Ovary (tissue), 9 donors: ENCODE data around the gene VSIG10. TPM values are rescaled to one million over a fixed set of nuclear protein-coding genes. Genes with fewer than 3 reads are reported as not detected.

Experiments used
- DNase-seq, 5 donors: peaks; one replicate each; pipeline ENCODE4 v3.0.0-alpha.2; 2019 to 2020
- H3K27ac ChIP-seq, 2 donors: fragments of 200-600 bp; one replicate each; pipeline versions ENCODE4 v1.5.1 to v1.8.0; 2019 to 2022
- H3K27me3 ChIP-seq: fragments of 200-600 bp; one replicate; pipeline ENCODE4 v1.8.0; 2022
- H3K36me3 ChIP-seq: fragments of 200-600 bp; sonication (generic); one replicate; pipeline ENCODE4 v1.5.1; 2019
- H3K4me1 ChIP-seq: one replicate; pipeline ENCODE4 v1.8.1; 2013; ENCODE audit warnings: mild to moderate bottlenecking, moderate library complexity; ENCODE audit not compliant: insufficient read depth
- H3K4me3 ChIP-seq: fragments of 200-600 bp; sonication (generic); one replicate; pipeline ENCODE4 v1.5.1; 2017
- H3K9me3 ChIP-seq, 2 donors: fragments of 200-600 bp in 1 of 2; sonication (generic) in 1 of 2; one replicate each; pipeline versions ENCODE4 v1.5.1 to v1.8.1; 2013 to 2019; ENCODE audit warnings: mild to moderate bottlenecking in 1 of 2, moderate library complexity in 1 of 2
- EP300 ChIP-seq: sonication (generic); formaldehyde crosslinking; IDR thresholded peaks from one replicate; pipeline ENCODE4 v1.6.1; 2017; ENCODE audit warnings: antibody characterized with exemption
- POLR2A ChIP-seq: fragments of 450-650 bp; IDR thresholded peaks from one replicate; pipeline ENCODE4 v1.6.1; 2017; ENCODE audit warnings: antibody characterized with exemption, mild to moderate bottlenecking, moderate library complexity
- WGBS, 3 donors: extraction: QIAGEN DNeasy Blood & Tissue Kit in 1 of 3; methylation state at CpG; one replicate each; pipeline versions ENCODE4 v1.1.5 to v1.1.7; 2013 to 2017; 5-methylcytosine and 5-hydroxymethylcytosine counted together
- intact Hi-C, 4 donors: fragments of 100-400 bp; cut with DNase I; formaldehyde crosslinking; loops; one replicate each; pipeline versions ENCODE4 v1.11.0 to v1.15.1; 2022 to 2023
- polyA plus RNA-seq, 2 donors: library from polyadenylated mRNA; stranded (reverse); fragments of 200-250 nt in 1 of 2; fragments of 350-450 nt in 1 of 2; fragmentation: Illumina TruSeq in 1 of 2; extraction: RNeasy Lipid Tissue Mini Kit (QIAGEN cat#74804) in 1 of 2; gene quantifications; one replicate each; pipeline ENCODE4 v1.2.3, GENCODE V29; 2013 to 2014
- total RNA-seq, 7 donors: library from RNA; depleted of rRNA in 2 of 7; stranded (reverse); fragments of >200 nt in 2 of 7; fragmentation: NEBNext Ultra II Directional in 3 of 7; extraction: Animal tissue kit (Norgen Biotek cat#: 25700) in 3 of 7; gene quantifications; one replicate each; pipeline versions ENCODE4 v1.1.0 to v1.2.4, GENCODE V29; 2016 to 2023
- TF ChIP-seq, protein P1 (sequence below), 3 donors: fragments of 450-650 bp in 2 of 3; fragments of 200-600 bp in 1 of 3; IDR thresholded peaks; one replicate each; pipeline versions ENCODE4 v1.5.1 to v1.8.0; 2016 to 2022; ENCODE audit warnings: antibody characterized with exemption in 3 of 3, mild to moderate bottlenecking in 1 of 3
- donor health status: DM: no; HTN: no; CAD: no; lungs with moderate emphysema.
- donor health status: DM: no; HTN: no; CAD: no.
- donor health status: Bipolar disorder and iron deficiency.
- donor health status: DM: yes; HTN: yes; CAD: no.
- donor health status: DM: no; HTN: no; CAD: no.
- donor health status: DM: yes; HTN: yes; CAD: no.

The VSIG10 gene
- total and polyA plus RNA-seq, 9 donors, result 22.2 to 33.6 (median 27.8) TPM

DNA sequence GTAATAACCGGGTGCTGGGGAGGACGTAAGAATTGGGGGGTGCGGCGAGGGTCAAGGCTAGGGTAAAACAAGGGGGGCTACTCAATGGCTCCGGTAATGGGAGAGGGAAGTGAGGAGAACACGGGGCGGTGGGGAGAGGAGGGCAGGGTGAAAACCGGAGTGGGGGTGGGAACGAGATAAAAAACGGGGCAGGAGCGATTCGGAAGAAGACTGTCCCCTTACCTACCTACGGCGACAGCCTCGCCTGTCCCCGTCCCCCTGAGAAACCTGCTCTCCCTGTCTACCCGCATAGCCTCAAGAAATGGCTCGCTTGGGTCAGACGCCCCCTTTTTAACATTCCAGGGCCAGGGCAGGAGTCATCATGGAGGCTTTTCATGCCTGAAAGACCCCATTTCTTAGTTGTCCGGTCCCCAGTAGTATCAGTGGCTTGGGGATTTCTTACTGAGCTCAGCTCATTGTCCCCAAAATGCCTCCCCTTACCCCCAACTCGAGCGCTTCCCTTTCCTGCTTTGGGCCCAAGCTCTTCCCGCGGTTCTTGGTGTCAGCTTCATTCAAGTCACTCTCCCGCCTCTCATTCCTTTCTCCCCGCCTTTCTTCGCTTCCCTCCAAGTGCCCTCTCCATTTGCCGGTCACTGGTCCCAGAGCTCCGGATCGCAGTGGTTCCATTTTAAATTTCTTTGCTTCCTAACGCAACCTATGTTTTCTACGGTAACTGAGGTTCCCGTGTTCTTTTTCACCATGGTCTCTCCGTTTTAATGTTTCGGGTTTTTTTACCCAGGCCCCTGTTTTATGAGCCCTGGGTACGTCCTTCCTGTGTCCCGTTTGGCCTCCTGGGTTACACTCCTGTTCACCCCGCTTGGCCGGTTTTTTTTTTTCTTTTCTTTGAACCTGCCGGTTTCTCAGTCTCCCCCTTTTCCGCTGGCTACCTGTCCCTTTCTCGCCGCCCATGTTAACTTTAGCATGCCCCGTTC, 41.7 kb downstream of the VSIG10 start:
- peak; percentile 41 to 60 (median 49) for DNase-seq
- 1 to 2% (median 1%) methylated on average over 44 of the region's 44 CpGs for WGBS, 3 donors
- Histone ChIP-seq H3K27ac (peak overlapping the region; percentile 95 to 98), H3K36me3 (no peaks in the 10 kb centered on the region), H3K27me3 (no peaks in the 10 kb centered on the region), H3K4me3 (peak overlapping the region; percentile 88), H3K4me1 (peaks cover 7% of the 10 kb centered on the region), H3K9me3 (no peaks in the 10 kb centered on the region)
- TF ChIP-seq, protein P1, sequence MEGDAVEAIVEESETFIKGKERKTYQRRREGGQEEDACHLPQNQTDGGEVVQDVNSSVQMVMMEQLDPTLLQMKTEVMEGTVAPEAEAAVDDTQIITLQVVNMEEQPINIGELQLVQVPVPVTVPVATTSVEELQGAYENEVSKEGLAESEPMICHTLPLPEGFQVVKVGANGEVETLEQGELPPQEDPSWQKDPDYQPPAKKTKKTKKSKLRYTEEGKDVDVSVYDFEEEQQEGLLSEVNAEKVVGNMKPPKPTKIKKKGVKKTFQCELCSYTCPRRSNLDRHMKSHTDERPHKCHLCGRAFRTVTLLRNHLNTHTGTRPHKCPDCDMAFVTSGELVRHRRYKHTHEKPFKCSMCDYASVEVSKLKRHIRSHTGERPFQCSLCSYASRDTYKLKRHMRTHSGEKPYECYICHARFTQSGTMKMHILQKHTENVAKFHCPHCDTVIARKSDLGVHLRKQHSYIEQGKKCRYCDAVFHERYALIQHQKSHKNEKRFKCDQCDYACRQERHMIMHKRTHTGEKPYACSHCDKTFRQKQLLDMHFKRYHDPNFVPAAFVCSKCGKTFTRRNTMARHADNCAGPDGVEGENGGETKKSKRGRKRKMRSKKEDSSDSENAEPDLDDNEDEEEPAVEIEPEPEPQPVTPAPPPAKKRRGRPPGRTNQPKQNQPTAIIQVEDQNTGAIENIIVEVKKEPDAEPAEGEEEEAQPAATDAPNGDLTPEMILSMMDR (IDR thresholded peaks at IDR 0.05), result no peak
- no peak for TF ChIP-seq EP300
- TF ChIP-seq POLR2A, result no peak
- intact Hi-C loops, result loop anchor here in 2 of 4 donors (5.0 to 10.0 kb wide), 2 partner anchors 40 to 73 kb away; partner anchors contain the start of genes PEBP1 (in 1 of the 2) and VSIG10 (in 1 of the 2)

DNA sequence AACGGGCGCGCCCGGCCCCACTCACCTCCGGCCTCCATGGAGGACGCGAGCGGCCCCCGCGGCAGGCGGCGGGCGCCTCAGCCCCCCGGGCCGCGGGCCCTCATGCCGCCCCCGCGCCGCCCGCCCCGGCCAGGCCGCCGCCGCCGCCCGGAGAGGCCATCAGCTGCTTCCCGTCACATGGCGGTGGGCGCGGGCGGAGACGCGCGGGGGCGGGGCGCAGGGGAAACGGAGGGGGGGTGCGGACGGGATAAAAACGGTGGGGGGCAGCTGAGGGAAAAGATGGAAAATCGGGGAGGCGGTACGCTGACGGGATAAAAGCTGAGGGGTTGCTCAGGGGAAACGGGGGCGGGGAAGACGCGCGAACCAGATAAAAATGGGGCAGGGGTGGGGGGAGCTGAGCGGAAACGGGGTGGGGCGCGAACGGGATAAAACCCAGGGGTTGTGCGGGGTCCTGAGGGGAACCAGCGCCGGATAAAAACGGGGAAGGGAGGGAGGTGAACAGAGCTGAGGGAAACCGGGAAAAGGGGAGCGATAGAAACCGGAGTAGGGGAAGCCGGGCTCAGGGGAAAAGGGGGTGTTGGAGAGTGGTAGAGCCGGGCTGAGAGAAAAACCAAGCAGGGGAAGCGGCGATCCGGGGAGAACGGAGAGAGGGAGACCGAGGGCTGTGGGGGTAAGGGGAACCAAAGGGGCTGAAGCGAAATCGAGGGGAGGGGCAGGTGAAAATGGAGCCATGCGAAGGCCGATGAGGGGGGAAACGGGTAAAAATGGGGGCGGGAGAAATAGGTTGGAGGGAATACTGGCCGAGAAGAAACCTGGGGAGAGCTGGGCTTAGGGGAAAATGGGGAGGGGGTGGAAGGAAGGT, 42.6 kb downstream of the VSIG10 start, which contains the start of gene WSB2:
WSB2 (minus strand) TSS at position 169 of the 862 bp plus-strand sequence; CDS start at position 38, 131 bp downstream.
- Histone ChIP-seq H3K9me3 (no peaks in the 10 kb centered on the region), H3K36me3 (no peaks in the 10 kb centered on the region), H3K27me3 (no peaks in the 10 kb centered on the region), H3K4me3 (peak within 1 kb of the TSS; percentile 88), H3K4me1 (peaks cover 10% of the 10 kb centered on the region), H3K27ac (peak within 1 kb of the TSS; percentile 95 to 98)
- 1 to 2% (median 1%) methylated on average over 41 to 76 of the region's 76 CpGs for WGBS, 3 donors
- intact Hi-C loops, result loop anchor here in 2 of 4 donors (5.0 to 10.0 kb wide), 2 partner anchors 41 to 74 kb away; partner anchors contain the start of genes PEBP1 (in 1 of the 2) and VSIG10 (in 1 of the 2)
- DNase-seq, result peak; percentile 84 to 89 (median 87)
- TF ChIP-seq EP300 (no peak), POLR2A (no peak)
- TF ChIP-seq, protein P1 (IDR thresholded peaks at IDR 0.05), result no peak

DNA sequence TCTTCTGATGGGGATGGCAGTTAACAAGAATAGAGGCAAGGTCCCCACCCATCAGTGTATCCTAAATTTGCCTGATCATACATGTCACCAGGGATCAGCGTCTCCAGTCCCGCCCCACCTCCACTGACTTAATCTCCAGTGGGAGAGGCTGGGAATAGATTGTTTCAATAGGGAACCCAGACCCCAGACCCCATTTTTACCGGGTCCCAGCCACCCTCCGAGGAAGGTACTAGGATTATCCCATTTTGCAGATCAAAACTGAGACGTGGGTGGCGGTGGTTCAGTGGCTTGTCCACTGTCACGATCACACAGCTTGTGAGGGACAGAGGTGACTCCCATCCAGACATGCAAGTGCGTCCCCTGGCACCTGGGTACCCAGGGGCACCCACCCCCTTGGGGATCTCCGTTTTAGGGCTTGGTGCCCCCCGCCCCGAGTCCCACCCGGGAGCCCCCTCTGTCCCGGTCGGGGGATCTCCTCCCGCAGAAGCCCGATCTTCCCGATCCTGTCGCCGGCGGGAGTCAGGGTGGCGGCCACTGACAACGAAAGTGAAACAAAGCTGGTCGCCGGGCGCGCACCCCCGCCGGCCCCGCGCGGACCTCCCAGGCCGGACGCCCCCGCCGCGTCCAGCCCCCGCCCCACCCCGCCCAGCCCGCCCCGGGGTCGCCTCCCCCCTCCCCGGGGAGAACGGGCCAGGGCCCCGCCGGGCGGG, 43.4 kb downstream of the VSIG10 start:
- Histone ChIP-seq H3K4me1 (peaks cover 12% of the 10 kb centered on the region), H3K9me3 (no peaks in the 10 kb centered on the region), H3K4me3 (peak overlapping the region; percentile 88), H3K36me3 (no peaks in the 10 kb centered on the region), H3K27me3 (no peaks in the 10 kb centered on the region), H3K27ac (peak overlapping the region; percentile 95 to 98)
- TF ChIP-seq EP300 (no peak), POLR2A (no peak)
- TF ChIP-seq, protein P1 (IDR thresholded peaks at IDR 0.05), result no peak
- intact Hi-C loops, result loop anchor here in 2 of 4 donors (5.0 to 10.0 kb wide), 2 partner anchors 42 to 74 kb away; partner anchors contain the start of genes PEBP1 (in 1 of the 2) and VSIG10 (in 1 of the 2)
- 0 to 1% (median 1%) methylated on average over 20 to 46 of the region's 46 CpGs for WGBS, 3 donors
- DNase-seq, result peak; percentile 53 to 74 (median 72)
